Measurements from ENCODE around the gene LRRC25. TPM values are rescaled to one million over a fixed set of nuclear protein-coding genes. Genes with fewer than 3 reads are reported as not detected.

Gene LRRC25
- total RNA-seq, 2 experiments from 2014 or later = 0.98 to 4.1 TPM

DNA sequence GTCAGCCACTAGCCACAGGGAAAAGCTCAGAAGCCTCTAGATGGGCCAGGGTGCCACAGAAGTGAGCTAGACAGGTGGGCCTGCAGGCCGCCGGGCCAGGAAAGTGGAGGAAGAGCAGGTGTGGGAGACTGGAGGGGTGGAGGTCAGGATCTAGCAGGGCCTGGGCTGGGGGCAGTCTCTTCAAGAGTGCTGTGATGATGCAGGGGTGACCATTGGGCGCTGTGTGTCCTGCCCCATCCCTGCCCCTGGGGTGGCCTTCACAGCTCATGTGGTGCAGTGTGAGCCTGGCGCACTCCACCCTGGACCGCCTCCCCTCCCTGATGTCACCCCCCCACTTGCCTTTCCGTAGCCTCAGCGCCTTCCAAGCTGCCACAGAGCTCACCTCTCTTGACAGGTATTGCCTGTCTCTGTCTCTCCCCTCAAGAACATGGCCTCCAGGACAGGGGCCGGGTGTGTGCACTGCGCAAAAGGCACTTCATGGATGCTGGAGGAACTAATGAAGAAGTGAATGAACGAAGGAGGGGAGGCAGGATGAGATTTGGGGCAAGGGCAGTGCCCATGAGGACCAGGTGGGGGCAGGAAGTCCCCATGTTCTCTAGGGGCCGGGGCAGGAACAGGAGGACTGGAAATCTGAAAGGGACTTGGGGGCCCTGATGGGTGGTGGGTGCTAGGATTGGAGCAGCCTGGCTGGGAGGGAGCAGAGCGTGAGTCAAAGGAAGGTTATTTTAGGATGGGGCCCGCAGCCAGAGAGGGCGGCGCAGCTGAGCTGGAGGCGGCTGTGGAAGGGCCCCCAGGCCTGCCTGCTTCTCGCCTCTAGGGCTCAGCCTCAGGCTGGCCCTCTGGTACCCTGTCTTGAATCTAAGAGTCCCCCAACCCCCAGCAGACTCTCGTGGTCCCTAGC lies 28.3 kb upstream of the LRRC25 start:
- Histone ChIP-seq H3K4me1 (ENCODE audit: insufficient read depth, low read length, poor library complexity, severe bottlenecking) (peaks cover 77% of the 10 kb centered on the region), H2AFZ (ENCODE audit: low read length) (no peak overlapping the region)
- intact Hi-C loops (cut with micrococcal nuclease; ENCODE audit: unreplicated experiment) = loop anchor here (10.0 kb wide), 1 partner anchor 409 kb away; the partner anchor contains the start of gene UPF1

DNA sequence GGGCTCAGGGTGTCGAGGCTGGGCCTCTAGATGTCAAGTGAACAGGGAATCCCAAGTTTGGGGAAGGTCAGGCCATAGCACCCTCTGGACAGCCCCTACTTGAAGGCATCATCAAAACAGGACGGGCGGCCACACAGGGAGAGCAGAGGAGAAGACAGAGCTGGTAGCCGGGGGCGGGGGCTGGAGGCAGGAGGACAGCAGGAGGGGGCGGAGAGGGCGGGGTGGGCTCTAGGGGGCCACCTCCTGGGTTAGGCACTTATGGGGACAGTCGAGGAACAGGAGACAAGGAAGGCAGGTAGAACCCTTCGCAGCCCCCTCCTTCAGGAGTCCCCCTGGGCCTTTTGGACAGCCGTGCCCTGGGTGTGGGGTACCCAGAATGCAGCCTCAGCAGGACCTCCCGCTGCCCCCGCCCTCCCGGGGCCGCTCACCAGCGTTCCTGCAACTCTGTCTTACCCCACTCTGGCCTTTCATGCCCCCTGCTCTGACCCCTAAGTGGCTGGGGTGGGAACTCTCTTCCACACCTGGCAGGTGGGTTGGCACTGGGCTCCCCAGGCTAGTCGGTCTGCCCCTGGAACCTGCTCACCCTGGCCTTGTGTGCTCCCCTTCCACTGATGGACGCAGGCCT lies 27.6 kb upstream of the LRRC25 start:
- peaks cover 81% of the 10 kb centered on the region for H3K4me1 ChIP-seq (ENCODE audit: insufficient read depth, low read length, poor library complexity, severe bottlenecking)
- H3K4me2 ChIP-seq (ENCODE audit: low read length) = peak overlapping the region; percentile 71; the same call in 1 of the 2 replicates
- H3K79me2 ChIP-seq (ENCODE audit: insufficient read depth, low read depth, low read length) = peaks cover 19% of the 10 kb centered on the region; the same call in 1 of the 2 replicates
- H3K36me3 ChIP-seq (ENCODE audit: insufficient read depth, low read length) = no peaks in the 10 kb centered on the region
- H2AFZ ChIP-seq (ENCODE audit: low read length) = no peak overlapping the region
- BruUV-seq (replicated peaks) = no TSS peak
- intact Hi-C loops (cut with micrococcal nuclease; ENCODE audit: unreplicated experiment) = loop anchor here (10.0 kb wide), 1 partner anchor 410 kb away; the partner anchor contains the start of gene UPF1
- no peaks in the 10 kb centered on the region for H3K9me3 ChIP-seq (ENCODE audit: low read length)
- no peak for DNase-seq (ENCODE audit: low spot score)
- no peaks in the 10 kb centered on the region for H3K9me2 ChIP-seq (ENCODE audit: insufficient read depth, low read length)
- no peak overlapping the region for H3K4me3 ChIP-seq (ENCODE audit: low read depth, low read length, poor library complexity, severe bottlenecking)
- H3K27ac ChIP-seq (ENCODE audit: low read depth, low read length, poor library complexity, severe bottlenecking) = peak overlapping the region; percentile 56
- TF ChIP-seq, protein P1, sequence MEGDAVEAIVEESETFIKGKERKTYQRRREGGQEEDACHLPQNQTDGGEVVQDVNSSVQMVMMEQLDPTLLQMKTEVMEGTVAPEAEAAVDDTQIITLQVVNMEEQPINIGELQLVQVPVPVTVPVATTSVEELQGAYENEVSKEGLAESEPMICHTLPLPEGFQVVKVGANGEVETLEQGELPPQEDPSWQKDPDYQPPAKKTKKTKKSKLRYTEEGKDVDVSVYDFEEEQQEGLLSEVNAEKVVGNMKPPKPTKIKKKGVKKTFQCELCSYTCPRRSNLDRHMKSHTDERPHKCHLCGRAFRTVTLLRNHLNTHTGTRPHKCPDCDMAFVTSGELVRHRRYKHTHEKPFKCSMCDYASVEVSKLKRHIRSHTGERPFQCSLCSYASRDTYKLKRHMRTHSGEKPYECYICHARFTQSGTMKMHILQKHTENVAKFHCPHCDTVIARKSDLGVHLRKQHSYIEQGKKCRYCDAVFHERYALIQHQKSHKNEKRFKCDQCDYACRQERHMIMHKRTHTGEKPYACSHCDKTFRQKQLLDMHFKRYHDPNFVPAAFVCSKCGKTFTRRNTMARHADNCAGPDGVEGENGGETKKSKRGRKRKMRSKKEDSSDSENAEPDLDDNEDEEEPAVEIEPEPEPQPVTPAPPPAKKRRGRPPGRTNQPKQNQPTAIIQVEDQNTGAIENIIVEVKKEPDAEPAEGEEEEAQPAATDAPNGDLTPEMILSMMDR (conservative IDR thresholded peaks at IDR 0.05; ENCODE audit: low read length) = no peak
- TF ChIP-seq EZH2phosphoT487 (IDR thresholded peaks at IDR 0.05; ENCODE audit: borderline replicate concordance, low read depth, low read length) = no peak
- no peaks in the 10 kb centered on the region; the same call in 1 of the 2 replicates for H4K20me1 ChIP-seq (ENCODE audit: insufficient read depth, low read length)
- POLR2A ChIA-PET = interaction anchor here (0.6 to 0.8 kb wide), 2 partner anchors 9 to 12 kb away, joined by 3 to 4 read pairs; no protein-coding TSS in a partner anchor
- CTCF ChIA-PET (ENCODE audit: unreplicated experiment) = interaction anchor here (0.6 to 1.1 kb wide), 3 partner anchors 163 to 372 kb away, joined by 3 to 12 read pairs (median 3); no protein-coding TSS in a partner anchor

More for the DNA sequence above, 28.3 kb upstream of the LRRC25 start:
- Histone ChIP-seq H3K4me3 (ENCODE audit: low read depth, low read length, poor library complexity, severe bottlenecking) (no peak overlapping the region), H3K9me2 (ENCODE audit: insufficient read depth, low read length) (no peaks in the 10 kb centered on the region), H3K79me2 (ENCODE audit: insufficient read depth, low read depth, low read length) (peaks cover 14% of the 10 kb centered on the region; the same call in 1 of the 2 replicates), H3K4me2 (ENCODE audit: low read length) (peak overlapping the region; percentile 71; the same call in 1 of the 2 replicates), H3K27ac (ENCODE audit: low read depth, low read length, poor library complexity, severe bottlenecking) (no peak overlapping the region), H4K20me1 (ENCODE audit: insufficient read depth, low read length) (no peaks in the 10 kb centered on the region; the same call in 1 of the 2 replicates), H3K9me3 (ENCODE audit: low read length) (no peaks in the 10 kb centered on the region), H3K36me3 (ENCODE audit: insufficient read depth, low read length) (no peaks in the 10 kb centered on the region)
- BruUV-seq (replicated peaks) = no TSS peak
- TF ChIP-seq EZH2phosphoT487 (IDR thresholded peaks at IDR 0.05; ENCODE audit: borderline replicate concordance, low read depth, low read length) = no peak
- TF ChIP-seq, protein P1 (conservative IDR thresholded peaks at IDR 0.05; ENCODE audit: low read length) = 0 out of 2 replicates have a peak, but pooled peaks have one; percentile 29
- CTCF ChIA-PET (ENCODE audit: unreplicated experiment) = interaction anchor here (0.7 to 1.1 kb wide), 2 partner anchors 234 to 371 kb away, joined by 3 read pairs; no protein-coding TSS in a partner anchor
- POLR2A ChIA-PET = interaction anchor here (0.8 kb wide), 1 partner anchor 10 kb away, joined by 3 read pairs; no protein-coding TSS in a partner anchor
- DNase-seq (ENCODE audit: low spot score) = no peak

All from OCI-LY7 (cell line).